Measurements from ENCODE around the gene KCNN4.

Gene KCNN4

DNA sequence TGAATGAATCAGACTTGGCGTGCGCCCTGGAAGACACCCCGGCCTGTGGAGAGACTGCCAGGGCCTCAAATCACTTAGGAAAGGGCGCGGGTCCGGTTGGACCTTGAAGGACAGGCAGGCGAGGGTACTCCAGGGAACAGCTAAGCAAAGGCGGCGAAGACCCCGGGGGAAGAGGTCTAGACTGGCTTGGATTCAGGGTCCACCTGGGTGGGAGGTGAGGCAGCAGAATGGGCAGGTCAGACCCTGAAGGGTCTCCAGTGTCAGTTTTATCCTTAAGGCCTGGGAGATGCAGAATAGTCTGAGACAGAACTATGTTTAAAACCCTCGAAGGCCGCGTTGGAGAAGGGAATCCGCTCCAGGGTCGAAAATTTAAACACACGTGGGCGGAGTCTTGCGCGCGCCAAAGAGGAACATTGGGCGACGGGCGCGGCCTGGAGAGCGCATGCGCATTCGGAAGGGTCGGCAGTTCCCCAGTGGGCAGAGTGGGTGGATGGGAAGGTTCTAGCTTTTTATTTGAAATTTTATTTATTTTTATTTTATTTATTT lies 25.4 kb downstream of the KCNN4 start:
- TF ChIP-seq, protein P1, sequence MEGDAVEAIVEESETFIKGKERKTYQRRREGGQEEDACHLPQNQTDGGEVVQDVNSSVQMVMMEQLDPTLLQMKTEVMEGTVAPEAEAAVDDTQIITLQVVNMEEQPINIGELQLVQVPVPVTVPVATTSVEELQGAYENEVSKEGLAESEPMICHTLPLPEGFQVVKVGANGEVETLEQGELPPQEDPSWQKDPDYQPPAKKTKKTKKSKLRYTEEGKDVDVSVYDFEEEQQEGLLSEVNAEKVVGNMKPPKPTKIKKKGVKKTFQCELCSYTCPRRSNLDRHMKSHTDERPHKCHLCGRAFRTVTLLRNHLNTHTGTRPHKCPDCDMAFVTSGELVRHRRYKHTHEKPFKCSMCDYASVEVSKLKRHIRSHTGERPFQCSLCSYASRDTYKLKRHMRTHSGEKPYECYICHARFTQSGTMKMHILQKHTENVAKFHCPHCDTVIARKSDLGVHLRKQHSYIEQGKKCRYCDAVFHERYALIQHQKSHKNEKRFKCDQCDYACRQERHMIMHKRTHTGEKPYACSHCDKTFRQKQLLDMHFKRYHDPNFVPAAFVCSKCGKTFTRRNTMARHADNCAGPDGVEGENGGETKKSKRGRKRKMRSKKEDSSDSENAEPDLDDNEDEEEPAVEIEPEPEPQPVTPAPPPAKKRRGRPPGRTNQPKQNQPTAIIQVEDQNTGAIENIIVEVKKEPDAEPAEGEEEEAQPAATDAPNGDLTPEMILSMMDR (IDR thresholded peaks at IDR 0.05; ENCODE audit: low read depth, low read length), result no peak
- peak; percentile 78 to 80 for DNase-seq (ENCODE audit: low read depth in 2 of 2)
- peak overlapping the region; percentile 70 to 93 for H3K4me3 ChIP-seq (replicated peaks in 1 of 2; ENCODE audit: low read depth in 2 of 2, low read length in 2 of 2)

DNA sequence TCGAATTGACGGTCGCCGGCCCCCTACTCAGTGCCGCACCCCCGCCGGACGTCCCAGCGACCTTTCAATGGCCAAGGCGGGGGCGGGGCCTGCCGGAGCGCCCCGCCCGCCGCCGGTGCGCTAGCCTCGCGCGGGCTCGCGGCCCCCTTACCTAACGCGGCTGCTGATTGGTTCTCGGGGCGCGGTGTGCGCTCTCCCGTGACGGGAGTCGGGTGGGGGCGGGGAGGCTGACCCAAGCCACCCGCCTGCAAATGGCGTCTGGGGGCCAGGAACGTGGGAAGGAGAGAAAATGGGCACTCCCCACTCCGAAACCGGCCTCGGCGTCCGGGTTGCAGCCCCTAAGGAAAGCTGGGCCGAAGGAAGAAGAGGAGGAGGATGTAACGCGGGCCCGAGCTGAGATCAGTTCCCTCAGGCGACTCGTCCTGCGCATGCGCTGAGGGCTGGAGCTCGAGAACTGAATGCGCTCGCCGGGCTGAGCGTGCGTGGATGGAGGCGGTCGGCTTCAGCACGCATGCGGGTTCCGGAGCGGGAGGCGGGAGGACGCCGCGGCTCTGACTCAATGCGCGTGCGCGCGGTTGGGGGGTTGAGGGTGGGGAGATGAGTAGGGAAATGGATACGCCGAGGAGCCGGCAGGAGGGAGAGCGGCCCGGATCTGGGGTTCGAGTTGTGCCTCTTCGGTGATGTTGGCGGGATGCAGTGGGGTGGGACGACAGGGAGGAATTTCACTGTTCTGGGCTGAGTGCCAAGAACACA lies 26.1 kb downstream of the KCNN4 start, which contains the start of gene SMG9:
SMG9 (minus strand) TSS at position 460 of the 753 bp plus-strand sequence. CDS start 4,221 bp downstream, outside the sequence.
- peak within 1 kb of the TSS; percentile 70 to 93 for H3K4me3 ChIP-seq (replicated peaks in 1 of 2; ENCODE audit: low read depth in 2 of 2, low read length in 2 of 2)
- peak; percentile 98 to 99 for DNase-seq (ENCODE audit: low read depth in 2 of 2)
- TF ChIP-seq, protein P1 (IDR thresholded peaks at IDR 0.05; ENCODE audit: low read depth, low read length), result no peak

DNA sequence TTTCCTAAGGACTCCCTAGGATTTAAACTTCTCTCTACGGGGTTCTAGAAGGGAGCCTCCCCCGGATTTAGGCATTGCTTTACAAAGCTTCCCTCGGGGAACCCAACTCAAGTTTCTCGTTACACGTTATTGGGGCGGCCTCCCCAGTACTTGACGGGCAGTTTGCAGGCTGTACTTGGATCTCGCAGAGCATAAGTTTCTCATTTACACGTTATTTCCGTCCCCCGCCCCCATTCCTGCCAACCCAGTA lies 26.6 kb downstream of the KCNN4 start:
- peak overlapping the region; percentile 70 to 93 for H3K4me3 ChIP-seq (replicated peaks in 1 of 2; ENCODE audit: low read depth in 2 of 2, low read length in 2 of 2)
- TF ChIP-seq, protein P1 (IDR thresholded peaks at IDR 0.05; ENCODE audit: low read depth, low read length), result no peak
- no peak for DNase-seq (ENCODE audit: low read depth in 2 of 2)

DNA sequence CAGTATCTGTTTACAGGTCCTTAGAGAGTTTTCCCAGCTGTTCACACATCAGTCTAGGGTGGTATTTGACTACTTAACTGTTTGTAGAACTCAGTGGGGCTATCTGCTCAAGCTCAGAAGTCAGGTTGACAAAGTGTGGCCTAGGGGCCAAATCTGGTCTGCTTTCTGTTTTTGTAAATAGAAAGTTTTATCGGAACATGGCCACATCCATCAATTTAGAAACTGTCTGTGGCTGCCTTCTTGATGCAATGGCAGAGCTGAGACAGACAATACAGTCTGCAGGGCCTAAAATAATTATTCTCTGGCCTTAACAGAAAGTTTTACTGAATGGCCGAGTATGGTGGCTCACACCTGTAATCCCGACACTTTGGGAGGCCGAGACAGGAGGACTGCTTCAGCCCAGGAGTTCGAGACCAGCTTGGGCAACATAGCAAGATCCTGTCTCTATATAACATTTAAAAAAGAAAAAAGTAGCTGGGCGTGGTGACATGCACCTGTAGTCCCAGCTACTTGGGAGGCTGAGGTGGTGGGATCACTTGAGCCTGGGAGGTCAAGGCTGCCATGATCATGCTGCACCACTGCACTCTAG lies 28.4 kb downstream of the KCNN4 start:
- H3K4me3 ChIP-seq (replicated peaks in 1 of 2; ENCODE audit: low read depth in 2 of 2, low read length in 2 of 2), result no peak overlapping the region
- no peak for DNase-seq (ENCODE audit: low read depth in 2 of 2)

GRCh38 chr19:43751466-43752220 lies 29.1 kb downstream of the KCNN4 start:
- H3K4me3 ChIP-seq (replicated peaks in 1 of 2; ENCODE audit: low read depth in 2 of 2, low read length in 2 of 2), result no peak overlapping the region
- peak; percentile 13 to 43 for DNase-seq (ENCODE audit: low read depth in 2 of 2)
- TF ChIP-seq, protein P1 (IDR thresholded peaks at IDR 0.05; ENCODE audit: low read depth, low read length), result no peak

More for the DNA sequence above, 28.4 kb downstream of the KCNN4 start:
- TF ChIP-seq, protein P1 (IDR thresholded peaks at IDR 0.05; ENCODE audit: low read depth, low read length), result no peak

GRCh38 chr19:43749898-43750297 lies 30.9 kb downstream of the KCNN4 start:
- no peak overlapping the region for H3K4me3 ChIP-seq (replicated peaks in 1 of 2; ENCODE audit: low read depth in 2 of 2, low read length in 2 of 2)
- TF ChIP-seq, protein P1 (IDR thresholded peaks at IDR 0.05; ENCODE audit: low read depth, low read length), result no peak

More at GRCh38 chr19:43749898-43750297, 30.9 kb downstream of the KCNN4 start:
- no peak for DNase-seq (ENCODE audit: low read depth in 2 of 2)

Data from cardiac fibroblast (primary cell).